DND-41 (cell line): ENCODE results near the gene CXCL5.

Source experiments
- EZH2 ChIP-seq: IDR thresholded peaks from 3 replicates; pipeline ENCODE4 v1.6.1; 2012; ENCODE audit warnings: borderline replicate concordance, low read depth, mild to moderate bottlenecking, moderate library complexity, low read length, inconsistent platforms; ENCODE audit not compliant: severe bottlenecking
- TF ChIP-seq, protein P1 (sequence below): IDR thresholded peaks from 2 replicates; pipeline ENCODE4 v1.5.1; 2012; ENCODE audit warnings: borderline replicate concordance, low read length, moderate library complexity, mild to moderate bottlenecking; ENCODE audit not compliant: poor library complexity, severe bottlenecking; ENCODE audit errors: extremely low read depth

DNA sequence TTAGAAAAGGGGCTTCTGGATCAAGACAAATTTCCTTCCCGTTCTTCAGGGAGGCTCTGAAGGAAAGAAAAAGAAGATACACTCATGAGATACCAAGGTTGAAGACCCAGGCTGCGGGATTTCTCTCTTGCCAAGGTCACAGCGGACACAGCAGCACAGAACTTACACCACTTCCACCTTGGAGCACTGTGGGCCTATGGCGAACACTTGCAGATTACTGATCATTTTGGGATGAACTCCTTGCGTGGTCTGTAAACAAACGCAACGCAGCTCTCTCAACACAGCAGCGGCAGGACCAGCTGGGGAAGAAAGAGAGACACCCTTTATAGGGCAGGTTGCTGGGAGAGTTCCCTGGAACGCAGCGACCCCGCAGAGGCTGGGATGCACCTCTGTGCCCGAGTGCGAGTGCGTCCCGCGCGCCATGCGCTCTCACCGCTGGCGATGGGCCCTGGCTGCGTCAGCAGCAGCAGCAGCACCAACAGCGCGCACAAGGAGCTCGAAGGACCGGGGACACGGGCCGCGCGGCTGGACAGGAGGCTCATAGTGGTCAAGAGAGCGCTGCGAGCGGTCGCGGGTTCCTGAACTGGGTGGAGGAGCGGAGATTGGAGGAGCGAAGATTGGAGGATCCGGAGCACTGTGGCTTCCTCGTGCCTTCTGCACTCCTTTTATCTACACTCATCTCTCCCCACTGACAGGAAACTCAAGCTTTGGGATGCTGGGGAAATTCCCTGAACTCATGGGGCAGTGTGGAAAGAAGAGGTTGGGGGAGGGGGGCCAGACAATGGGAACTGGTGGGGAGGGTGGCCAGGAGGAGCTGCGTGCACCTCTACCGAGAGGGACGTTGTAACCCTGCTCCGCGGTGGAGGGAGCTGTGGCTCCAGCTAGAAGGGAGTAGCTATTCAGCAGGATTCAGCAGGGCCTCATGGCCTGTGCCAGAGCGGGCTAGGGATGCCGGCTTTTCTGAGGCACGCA is at the start of gene CXCL5:
- TF ChIP-seq, protein P1, sequence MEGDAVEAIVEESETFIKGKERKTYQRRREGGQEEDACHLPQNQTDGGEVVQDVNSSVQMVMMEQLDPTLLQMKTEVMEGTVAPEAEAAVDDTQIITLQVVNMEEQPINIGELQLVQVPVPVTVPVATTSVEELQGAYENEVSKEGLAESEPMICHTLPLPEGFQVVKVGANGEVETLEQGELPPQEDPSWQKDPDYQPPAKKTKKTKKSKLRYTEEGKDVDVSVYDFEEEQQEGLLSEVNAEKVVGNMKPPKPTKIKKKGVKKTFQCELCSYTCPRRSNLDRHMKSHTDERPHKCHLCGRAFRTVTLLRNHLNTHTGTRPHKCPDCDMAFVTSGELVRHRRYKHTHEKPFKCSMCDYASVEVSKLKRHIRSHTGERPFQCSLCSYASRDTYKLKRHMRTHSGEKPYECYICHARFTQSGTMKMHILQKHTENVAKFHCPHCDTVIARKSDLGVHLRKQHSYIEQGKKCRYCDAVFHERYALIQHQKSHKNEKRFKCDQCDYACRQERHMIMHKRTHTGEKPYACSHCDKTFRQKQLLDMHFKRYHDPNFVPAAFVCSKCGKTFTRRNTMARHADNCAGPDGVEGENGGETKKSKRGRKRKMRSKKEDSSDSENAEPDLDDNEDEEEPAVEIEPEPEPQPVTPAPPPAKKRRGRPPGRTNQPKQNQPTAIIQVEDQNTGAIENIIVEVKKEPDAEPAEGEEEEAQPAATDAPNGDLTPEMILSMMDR, result no peak
- no peak for TF ChIP-seq EZH2
